Activated CD8-positive, alpha-beta memory T cell treated with anti-CD3 and anti-CD28 coated beads, Interleukin-2, amount 10 ng/mL, durations not matched to agents 7 days and 5 days (primary cell): ENCODE measurements around the gene ARF1. TPM values are rescaled to one million over a fixed set of nuclear protein-coding genes. Genes with fewer than 3 reads are reported as not detected.

Experiments
- ATAC-seq: fragments of 150-1000 bp; cut with Tn5 transposase; one replicate; pipeline ENCODE4 v1.10.0; 2021; ENCODE audit warnings: moderate library complexity
- CTCF ChIA-PET: fragments of 350-600 bp; sonication (Branson Sonifier 250); formaldehyde crosslinking; loops from one replicate; lab custom pipeline; 2021; ENCODE audit warnings: antibody characterized with exemption; lab: Charles Lee
- DNase-seq: peaks from one replicate; pipeline ENCODE4 v3.0.0-alpha.2; 2020
- H3K27ac Mint-ChIP-seq: one replicate; pipeline ENCODE4 v1.8.0; 2021; ENCODE audit warnings: mild to moderate bottlenecking, mixed read lengths
- H3K27me3 Mint-ChIP-seq: one replicate; pipeline ENCODE4 v1.8.0; 2021; ENCODE audit warnings: mixed read lengths
- H3K36me3 Mint-ChIP-seq: one replicate; pipeline ENCODE4 v1.8.0; 2021; ENCODE audit warnings: mild to moderate bottlenecking, mixed read lengths
- H3K4me1 Mint-ChIP-seq: one replicate; pipeline ENCODE4 v1.8.0; 2021; ENCODE audit warnings: mixed read lengths
- H3K4me3 Mint-ChIP-seq: one replicate; pipeline ENCODE4 v1.8.0; 2021; ENCODE audit warnings: mild to moderate bottlenecking, moderate library complexity, mixed read lengths
- H3K9me3 Mint-ChIP-seq: one replicate; pipeline ENCODE4 v1.8.0; 2022; ENCODE audit warnings: low read depth, mixed read lengths
- total RNA-seq, 2 experiments: library from RNA; stranded (reverse); gene quantifications; one replicate each; pipeline ENCODE4 v1.2.3, GENCODE V29; 2021

Gene ARF1
- total RNA-seq, 2 experiments from 2014 or later, result 313 to 344 TPM

DNA sequence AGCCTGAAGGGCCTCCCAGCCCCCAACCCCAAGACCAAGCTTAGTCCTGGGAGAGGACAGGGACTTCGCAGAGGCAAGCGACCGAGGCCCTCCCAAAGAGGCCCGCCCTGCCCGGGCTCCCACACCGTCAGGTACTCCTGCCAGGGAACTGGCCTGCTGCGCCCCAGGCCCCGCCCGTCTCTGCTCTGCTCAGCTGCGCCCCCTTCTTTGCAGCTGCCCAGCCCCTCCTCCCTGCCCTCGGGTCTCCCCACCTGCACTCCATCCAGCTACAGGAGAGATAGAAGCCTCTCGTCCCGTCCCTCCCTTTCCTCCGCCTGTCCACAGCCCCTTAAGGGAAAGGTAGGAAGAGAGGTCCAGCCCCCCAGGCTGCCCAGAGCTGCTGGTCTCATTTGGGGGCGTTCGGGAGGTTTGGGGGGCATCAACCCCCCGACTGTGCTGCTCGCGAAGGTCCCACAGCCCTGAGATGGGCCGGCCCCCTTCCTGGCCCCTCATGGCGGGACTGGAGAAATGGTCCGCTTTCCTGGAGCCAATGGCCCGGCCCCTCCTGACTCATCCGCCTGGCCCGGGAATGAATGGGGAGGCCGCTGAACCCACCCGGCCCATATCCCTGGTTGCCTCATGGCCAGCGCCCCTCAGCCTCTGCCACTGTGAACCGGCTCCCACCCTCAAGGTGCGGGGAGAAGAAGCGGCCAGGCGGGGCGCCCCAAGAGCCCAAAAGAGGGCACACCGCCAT, 21.9 kb upstream of the ARF1 start:
- no peaks in the 10 kb centered on the region for H3K9me3 Mint-ChIP-seq
- peaks cover 63% of the 10 kb centered on the region for H3K27me3 Mint-ChIP-seq
- no peak overlapping the region for H3K4me3 Mint-ChIP-seq
- CTCF ChIA-PET, result interaction anchor here (0.9 to 1.4 kb wide), 3 partner anchors 14 to 61 kb away, joined by 3 to 5 read pairs (median 4); no protein-coding TSS in a partner anchor
- peaks cover 6% of the 10 kb centered on the region for H3K4me1 Mint-ChIP-seq
- H3K36me3 Mint-ChIP-seq, result no peaks in the 10 kb centered on the region
- no peak for ATAC-seq
- H3K27ac Mint-ChIP-seq, result no peak overlapping the region
- DNase-seq, result no peak

DNA sequence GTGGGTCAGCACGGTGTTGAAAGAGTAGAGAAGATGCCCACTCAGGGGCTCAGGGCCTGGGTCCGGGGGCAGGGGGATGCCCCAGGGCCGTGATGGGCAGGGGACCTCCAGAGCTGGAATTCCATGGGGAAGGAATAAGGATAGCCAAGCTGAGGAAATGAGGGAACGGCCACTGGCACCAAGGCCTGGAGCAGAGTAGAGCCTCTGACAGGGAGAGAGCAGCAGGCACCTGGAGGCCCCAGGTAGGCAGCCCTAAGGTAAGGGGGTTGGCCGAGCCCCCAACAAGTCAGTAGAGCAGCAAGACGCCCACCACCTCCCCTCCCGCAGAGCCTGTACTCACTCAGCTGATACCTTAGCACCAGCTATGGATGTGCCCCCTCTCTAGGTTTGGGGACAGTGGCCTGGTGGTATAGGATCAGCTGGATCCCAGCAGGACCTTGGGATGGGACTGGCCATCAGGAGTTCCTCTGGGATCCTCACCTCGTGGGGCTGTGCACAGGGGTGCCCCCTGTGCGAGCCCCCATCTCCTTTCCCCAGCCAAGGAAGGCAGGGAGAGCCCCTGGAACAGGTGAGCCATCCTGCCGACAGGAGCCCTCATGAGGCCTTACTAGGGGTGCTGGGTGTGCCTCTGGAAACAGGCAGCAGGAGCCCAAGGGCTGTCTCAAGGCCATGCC, 21.0 kb upstream of the ARF1 start:
- Mint-ChIP-seq H3K4me3 (no peak overlapping the region), H3K27me3 (peaks cover 56% of the 10 kb centered on the region), H3K27ac (no peak overlapping the region), H3K4me1 (peaks cover 6% of the 10 kb centered on the region), H3K9me3 (no peaks in the 10 kb centered on the region), H3K36me3 (no peaks in the 10 kb centered on the region)
- no peak for ATAC-seq
- CTCF ChIA-PET, result interaction anchor here (1.4 kb wide), 1 partner anchor 62 kb away, joined by 4 read pairs; no protein-coding TSS in a partner anchor
- DNase-seq, result no peak

DNA sequence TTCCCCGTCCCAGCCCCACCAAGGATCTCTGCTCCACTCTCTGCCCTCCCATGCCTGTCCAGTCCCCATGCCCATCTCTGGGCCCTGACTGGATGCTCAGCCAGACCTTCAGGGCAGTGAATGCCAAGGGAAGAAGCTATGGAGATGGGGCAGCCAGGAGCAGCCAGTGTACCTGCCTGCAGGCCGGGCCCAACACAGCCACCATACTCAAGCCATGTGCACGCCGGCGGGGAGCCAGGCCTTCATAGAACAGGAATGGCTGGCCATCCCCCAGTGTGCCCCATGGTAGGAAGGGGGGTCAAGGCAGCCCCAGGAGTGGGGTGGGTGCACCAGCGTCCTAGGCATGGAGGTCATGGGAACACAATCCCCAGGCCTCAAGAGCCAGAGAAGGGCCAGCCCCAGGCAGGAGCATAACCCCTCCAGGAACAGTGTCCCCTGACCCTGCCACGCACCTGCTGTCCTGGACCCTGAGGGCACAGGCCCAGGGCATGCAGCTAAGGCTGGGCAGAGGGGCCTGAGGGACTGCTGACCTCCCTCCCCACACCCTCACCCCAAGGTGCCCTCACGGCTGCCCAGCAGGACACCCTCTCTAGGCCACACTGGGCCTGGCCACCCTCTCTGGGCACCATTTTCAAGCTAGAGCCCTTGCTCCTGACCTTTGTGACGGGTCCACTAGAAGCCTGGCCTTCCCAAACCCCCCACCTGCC, 20.3 kb upstream of the ARF1 start:
- DNase-seq, result no peak
- CTCF ChIA-PET, result interaction anchor here (1.4 kb wide), 1 partner anchor 63 kb away, joined by 4 read pairs; no protein-coding TSS in a partner anchor
- H3K4me1 Mint-ChIP-seq, result peaks cover 6% of the 10 kb centered on the region
- H3K27me3 Mint-ChIP-seq, result peaks cover 53% of the 10 kb centered on the region
- H3K36me3 Mint-ChIP-seq, result no peaks in the 10 kb centered on the region
- H3K27ac Mint-ChIP-seq, result no peak overlapping the region
- no peak overlapping the region for H3K4me3 Mint-ChIP-seq
- no peaks in the 10 kb centered on the region for H3K9me3 Mint-ChIP-seq
- no peak for ATAC-seq

DNA sequence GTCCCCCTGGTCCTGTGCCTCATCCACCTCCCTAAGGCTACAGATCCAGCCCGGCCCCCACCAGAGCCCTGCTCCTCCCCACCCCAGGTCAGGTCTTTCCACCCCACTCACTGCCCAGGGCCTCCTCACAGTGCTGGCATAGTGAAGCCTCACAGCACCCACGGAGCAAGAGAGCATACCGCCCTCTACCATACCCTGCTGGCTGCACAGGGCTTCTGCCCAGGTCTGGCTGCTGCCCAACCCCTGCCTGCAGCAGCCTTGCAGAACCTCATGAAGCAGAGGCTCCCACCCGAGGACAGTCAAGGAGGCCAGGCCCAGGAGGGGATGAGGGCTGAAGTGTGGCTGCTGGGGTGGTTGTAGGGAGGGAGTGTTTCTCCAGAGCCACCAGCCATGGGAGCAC, 19.7 kb upstream of the ARF1 start:
- Mint-ChIP-seq H3K27me3 (peaks cover 48% of the 10 kb centered on the region), H3K27ac (no peak overlapping the region), H3K36me3 (no peaks in the 10 kb centered on the region), H3K4me3 (no peak overlapping the region), H3K9me3 (no peaks in the 10 kb centered on the region), H3K4me1 (peaks cover 6% of the 10 kb centered on the region)
- DNase-seq (no peak), ATAC-seq (no peak)
- CTCF ChIA-PET, result no interaction called here

DNA sequence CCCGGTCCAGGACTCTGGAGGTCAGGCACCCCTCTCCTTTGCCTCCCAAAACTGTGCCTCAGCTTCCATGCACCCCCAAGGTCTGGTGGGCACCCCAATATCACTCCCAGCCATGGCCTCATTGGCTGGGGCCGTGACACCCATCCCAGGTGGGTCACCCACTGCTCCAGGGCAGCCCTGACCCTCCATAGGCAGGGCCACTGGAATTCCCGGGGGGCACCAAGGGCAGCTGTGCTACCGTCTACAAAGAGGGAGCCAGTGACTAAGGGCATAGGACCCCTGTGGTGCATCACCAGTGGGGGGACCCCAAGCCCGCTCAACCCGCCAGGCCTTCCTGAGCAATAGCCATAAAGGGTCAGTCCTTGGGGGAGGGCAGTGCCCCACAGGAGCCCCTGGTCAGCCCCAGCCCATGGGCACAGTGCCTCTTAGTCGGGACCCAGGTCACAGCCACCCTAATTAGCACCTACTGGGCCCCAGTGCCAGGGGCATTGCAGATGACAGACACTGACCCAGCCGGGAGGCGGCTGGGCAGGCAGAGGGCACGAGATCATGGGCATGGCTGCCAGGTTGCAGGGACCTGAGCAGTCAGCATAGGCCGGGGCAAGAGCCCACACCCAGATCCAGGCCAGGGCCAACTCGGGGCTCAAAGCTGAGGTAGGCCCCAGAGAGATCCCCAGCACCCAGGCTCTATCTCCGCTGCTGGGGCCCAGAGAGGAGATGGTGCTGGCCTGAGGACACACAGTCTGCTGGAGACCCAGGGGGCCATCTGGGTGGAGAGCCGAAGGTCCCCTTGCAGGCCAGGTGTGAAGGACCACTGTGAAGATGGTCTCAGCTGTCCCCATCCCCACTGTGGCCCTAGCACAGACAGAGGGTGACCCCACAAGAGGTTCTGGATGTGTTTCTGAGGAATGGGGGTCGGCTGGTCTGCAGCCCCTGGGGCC, 19.0 kb upstream of the ARF1 start:
- no peaks in the 10 kb centered on the region for H3K9me3 Mint-ChIP-seq
- DNase-seq (no peak), ATAC-seq (no peak)
- peaks cover 41% of the 10 kb centered on the region for H3K27me3 Mint-ChIP-seq
- no peaks in the 10 kb centered on the region for H3K36me3 Mint-ChIP-seq
- H3K4me1 Mint-ChIP-seq, result peaks cover 6% of the 10 kb centered on the region
- no peak overlapping the region for H3K4me3 Mint-ChIP-seq
- CTCF ChIA-PET, result no interaction called here
- H3K27ac Mint-ChIP-seq, result no peak overlapping the region

DNA sequence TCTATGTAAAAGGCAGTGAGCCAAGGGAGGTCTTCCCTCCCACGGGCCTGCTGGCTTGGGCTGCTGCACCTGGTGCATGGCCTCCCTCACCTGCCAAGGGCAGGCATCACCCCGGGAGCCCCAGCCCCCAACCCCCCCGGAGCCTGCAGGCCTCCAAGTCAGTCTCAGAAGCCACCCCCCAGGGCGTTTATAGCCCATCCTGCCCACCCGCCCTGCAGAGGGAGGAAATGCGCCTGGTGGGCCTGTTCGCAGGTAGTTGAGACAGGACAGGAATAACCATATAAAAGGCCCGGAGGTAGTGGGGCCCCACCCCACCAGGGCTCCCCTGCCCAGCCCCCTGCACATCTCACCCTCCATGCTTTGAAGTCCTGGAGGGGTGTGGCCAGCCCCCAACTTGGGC, 18.2 kb upstream of the ARF1 start:
- no peak overlapping the region for H3K4me3 Mint-ChIP-seq
- no peak overlapping the region for H3K27ac Mint-ChIP-seq
- ATAC-seq (no peak), DNase-seq (no peak)
- peaks cover 6% of the 10 kb centered on the region for H3K4me1 Mint-ChIP-seq
- no peaks in the 10 kb centered on the region for H3K36me3 Mint-ChIP-seq
- H3K27me3 Mint-ChIP-seq, result peaks cover 35% of the 10 kb centered on the region
- CTCF ChIA-PET, result no interaction called here
- H3K9me3 Mint-ChIP-seq, result no peaks in the 10 kb centered on the region

DNA sequence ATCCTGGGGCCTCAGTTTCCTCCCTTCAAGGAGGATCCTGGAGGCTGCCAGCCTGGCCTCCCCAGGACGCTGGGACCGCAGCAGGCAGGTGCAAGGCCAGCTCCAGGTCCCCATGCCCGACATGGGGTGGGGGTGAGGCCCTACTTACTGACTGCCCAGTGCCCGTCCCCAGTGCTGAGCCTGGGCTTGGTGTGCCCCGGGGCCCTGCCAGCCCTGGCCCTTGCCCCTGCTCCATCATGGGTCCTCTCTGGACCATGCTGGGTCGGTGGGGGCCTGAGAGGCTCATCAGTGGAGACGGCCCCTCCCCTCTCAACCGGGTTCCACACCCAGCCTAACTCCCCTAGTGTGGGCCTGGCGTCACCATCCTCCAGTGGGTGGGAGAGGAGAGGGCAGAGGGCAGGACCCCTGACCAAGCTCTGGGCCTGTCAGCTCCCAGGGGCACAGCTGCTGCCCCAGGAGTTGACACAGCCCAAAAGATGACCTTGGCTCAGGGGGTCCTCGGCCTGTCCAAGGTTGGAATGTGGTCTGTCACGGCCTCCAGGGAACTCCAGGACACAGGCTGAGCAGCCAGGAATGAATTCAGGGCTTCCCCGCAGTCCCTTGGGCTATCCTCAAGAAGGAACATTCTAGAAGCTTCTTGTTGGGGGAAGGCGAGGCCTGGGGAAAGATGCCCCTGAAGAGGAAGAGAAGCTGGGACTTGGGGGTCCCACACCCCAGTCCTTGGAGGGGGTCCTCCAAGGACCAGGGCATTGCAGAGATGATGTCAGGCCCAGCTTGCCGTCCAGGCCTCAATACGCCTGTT, 17.6 kb upstream of the ARF1 start:
- no peaks in the 10 kb centered on the region for H3K9me3 Mint-ChIP-seq
- H3K4me3 Mint-ChIP-seq, result no peak overlapping the region
- no peak for DNase-seq
- H3K36me3 Mint-ChIP-seq, result no peaks in the 10 kb centered on the region
- CTCF ChIA-PET, result no interaction called here
- no peak overlapping the region for H3K27ac Mint-ChIP-seq
- H3K27me3 Mint-ChIP-seq, result peaks cover 30% of the 10 kb centered on the region
- peaks cover 2% of the 10 kb centered on the region for H3K4me1 Mint-ChIP-seq
- ATAC-seq, result no peak

DNA sequence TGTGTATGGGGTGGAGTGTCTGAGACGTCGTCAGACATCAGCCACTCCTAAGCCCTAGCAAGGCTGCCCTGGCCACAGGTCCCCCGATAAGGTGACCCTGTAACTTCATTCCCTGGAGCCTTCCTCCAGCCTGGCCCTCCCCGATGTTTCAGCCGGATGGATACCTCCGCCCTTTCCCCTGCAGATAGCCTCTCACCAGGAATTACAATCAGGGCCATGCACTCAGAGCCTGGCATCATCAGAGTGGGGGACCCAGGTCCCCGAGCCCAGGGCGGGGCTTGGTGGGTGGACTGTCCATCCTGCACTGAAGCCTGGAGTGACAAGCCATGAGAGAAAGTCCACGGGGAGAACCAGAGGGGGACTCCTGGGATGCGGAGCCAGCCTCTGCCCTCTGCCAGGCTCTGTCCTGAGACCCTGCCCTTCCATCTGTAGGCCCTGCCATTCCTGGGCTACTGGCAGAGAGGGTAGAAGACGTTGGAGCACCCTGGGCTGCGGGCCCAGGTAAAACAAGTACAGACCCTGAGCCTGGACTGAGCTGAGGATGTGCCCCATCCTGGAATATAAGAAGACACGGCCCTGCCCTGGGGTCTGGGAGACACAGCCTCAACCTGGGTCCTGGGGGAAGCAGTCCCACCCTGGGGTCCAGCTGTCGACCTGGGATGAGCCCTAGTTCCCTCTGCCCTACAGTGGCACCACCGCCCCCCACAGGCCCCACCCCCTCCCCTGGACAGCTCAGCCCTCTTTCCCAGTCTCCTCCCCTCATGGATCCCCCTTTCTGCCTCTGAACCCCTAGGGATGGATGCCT, 16.8 kb upstream of the ARF1 start:
- Mint-ChIP-seq H3K9me3 (no peaks in the 10 kb centered on the region), H3K4me1 (peaks cover 2% of the 10 kb centered on the region), H3K36me3 (no peaks in the 10 kb centered on the region), H3K27ac (no peak overlapping the region), H3K4me3 (no peak overlapping the region), H3K27me3 (peaks cover 22% of the 10 kb centered on the region)
- ATAC-seq, result no peak
- DNase-seq, result no peak
- CTCF ChIA-PET, result no interaction called here

DNA sequence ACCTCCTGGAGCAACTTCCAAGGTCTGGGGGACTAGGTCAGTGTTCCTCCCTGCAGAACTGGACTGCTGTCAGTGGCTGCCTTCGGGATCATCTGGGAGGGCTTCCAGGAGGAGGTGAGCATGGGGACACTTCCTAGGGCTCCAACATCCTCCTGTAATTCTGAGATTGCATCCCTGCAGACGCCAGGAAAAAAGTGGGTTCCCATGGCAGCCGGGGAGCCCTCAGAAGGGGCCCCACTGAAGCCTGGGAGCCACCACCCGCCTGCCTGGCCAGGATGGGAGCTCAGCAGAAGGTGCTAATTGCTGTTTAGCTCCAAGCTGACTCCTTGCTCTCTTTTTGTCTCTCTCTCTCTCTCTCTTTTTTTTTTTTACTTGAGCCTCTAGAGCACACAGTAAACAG, 16.1 kb upstream of the ARF1 start:
- DNase-seq, result no peak
- ATAC-seq, result no peak
- no peaks in the 10 kb centered on the region for H3K9me3 Mint-ChIP-seq
- peaks cover 15% of the 10 kb centered on the region for H3K27me3 Mint-ChIP-seq
- no peaks in the 10 kb centered on the region for H3K36me3 Mint-ChIP-seq
- CTCF ChIA-PET, result no interaction called here
- no peak overlapping the region for H3K4me3 Mint-ChIP-seq
- no peak overlapping the region for H3K27ac Mint-ChIP-seq
- no peaks in the 10 kb centered on the region for H3K4me1 Mint-ChIP-seq

DNA sequence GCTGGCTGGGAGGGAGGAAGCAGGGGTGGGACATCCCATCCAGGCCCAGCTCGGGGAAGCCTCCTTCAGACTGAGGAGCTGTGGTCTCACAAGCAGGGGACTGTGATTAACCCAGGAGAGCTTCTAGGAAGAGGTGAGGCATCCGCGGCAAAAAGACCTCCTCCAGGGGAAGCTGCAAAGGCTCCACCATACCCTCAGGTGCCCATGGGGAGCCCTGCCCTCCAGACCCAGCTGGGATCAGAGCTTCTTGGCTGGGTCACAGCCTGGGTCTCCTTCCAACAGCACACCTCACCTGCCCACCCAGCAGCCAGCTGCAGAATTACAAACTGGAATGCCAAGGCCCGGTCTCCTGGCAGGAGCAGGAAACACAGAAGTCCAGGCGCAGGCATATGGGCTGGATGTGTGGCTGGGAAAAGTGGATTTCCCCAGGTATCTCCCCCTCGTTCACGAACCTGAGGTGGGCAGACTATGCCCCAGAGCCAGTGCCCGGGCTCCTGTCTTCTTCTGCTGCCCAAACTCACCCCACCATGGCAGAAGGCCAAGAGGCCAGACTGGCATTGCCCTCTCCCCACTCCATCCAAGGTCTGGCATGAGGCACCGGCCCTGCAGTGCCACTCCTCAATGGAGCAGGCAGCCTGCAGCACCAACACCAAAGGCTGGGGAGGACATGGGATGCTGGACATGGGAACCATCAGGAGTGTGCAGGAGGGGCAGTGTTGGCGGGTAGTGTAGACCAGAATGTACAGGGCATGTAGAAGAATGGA, 15.4 kb upstream of the ARF1 start:
- Mint-ChIP-seq H3K4me1 (no peaks in the 10 kb centered on the region), H3K4me3 (no peak overlapping the region), H3K36me3 (no peaks in the 10 kb centered on the region), H3K9me3 (no peaks in the 10 kb centered on the region), H3K27me3 (peaks cover 9% of the 10 kb centered on the region), H3K27ac (no peak overlapping the region)
- DNase-seq (no peak), ATAC-seq (no peak)
- CTCF ChIA-PET, result no interaction called here

DNA sequence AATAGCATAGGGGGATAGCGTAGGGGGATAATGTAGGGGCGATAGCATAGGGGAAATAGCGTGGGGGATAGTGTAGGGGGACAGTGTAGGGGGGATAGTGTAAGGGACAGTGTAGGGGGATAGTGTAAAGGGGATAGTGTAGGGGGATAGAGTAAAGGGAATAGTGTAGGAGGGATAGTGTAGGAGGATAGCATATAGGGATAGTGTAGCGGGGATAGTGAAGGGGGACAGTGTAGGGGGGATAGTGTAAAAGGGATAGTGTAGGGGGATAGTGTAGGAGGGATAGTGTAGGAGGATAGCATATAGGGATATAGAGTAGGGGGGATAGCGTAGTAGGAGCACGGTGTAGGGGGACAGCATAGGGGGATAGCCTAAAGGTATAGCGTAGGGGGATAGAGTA, 14.1 kb upstream of the ARF1 start:
- no peak overlapping the region for H3K4me3 Mint-ChIP-seq
- no peaks in the 10 kb centered on the region for H3K9me3 Mint-ChIP-seq
- CTCF ChIA-PET, result no interaction called here
- H3K4me1 Mint-ChIP-seq, result no peaks in the 10 kb centered on the region
- ATAC-seq (no peak), DNase-seq (no peak)
- no peaks in the 10 kb centered on the region for H3K36me3 Mint-ChIP-seq
- H3K27me3 Mint-ChIP-seq, result peaks cover 9% of the 10 kb centered on the region
- no peak overlapping the region for H3K27ac Mint-ChIP-seq
